ENCODE results near the gene TNPO1. TPM values are rescaled to one million over a fixed set of nuclear protein-coding genes. Genes with fewer than 3 reads are reported as not detected.

Gene TNPO1
- total and polyA plus RNA-seq, 10 of the 15 experiments (the other 5 are each of a cell fraction or from before 2014, with no cell fraction given), result 18.1 to 123 (median 79.2) TPM

DNA sequence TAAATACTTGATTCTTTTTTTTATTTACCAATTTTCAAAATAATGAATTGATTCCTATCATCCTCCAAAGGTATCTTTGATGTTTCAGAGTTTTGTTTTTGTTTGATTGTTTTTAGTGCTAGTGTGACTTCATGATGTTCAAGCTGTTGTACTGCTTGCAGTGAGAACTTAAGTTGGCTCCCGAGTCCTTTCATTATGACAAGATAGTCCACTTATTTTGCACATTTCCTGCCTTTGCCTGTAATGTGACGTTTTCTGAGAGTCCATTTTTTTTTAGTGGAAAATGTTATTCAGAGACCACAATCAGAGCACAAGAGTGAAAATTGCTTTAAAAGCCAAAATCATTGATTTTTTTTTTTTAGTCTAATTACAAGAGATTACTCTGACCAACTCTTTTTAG, 79.3 kb downstream of the TNPO1 start:
- no peak overlapping the region for H2AFZ ChIP-seq (ENCODE audit: control insufficient read depth, low read depth, low read length)
- WGBS (ENCODE audit: insufficient coverage, insufficient replicate concordance, low lambda C conversion rate, missing lambda C conversion rate), result 17% methylated on average over 2 of the region's 2 CpGs
- H3K9me3 ChIP-seq (replicated peaks; ENCODE audit: control insufficient read depth, insufficient read depth, low read length), result no peaks in the 10 kb centered on the region
- no peak overlapping the region for H3K4me2 ChIP-seq (ENCODE audit: control insufficient read depth, insufficient read depth)
- ATAC-seq, result no peak
- TF ChIP-seq, protein P1, sequence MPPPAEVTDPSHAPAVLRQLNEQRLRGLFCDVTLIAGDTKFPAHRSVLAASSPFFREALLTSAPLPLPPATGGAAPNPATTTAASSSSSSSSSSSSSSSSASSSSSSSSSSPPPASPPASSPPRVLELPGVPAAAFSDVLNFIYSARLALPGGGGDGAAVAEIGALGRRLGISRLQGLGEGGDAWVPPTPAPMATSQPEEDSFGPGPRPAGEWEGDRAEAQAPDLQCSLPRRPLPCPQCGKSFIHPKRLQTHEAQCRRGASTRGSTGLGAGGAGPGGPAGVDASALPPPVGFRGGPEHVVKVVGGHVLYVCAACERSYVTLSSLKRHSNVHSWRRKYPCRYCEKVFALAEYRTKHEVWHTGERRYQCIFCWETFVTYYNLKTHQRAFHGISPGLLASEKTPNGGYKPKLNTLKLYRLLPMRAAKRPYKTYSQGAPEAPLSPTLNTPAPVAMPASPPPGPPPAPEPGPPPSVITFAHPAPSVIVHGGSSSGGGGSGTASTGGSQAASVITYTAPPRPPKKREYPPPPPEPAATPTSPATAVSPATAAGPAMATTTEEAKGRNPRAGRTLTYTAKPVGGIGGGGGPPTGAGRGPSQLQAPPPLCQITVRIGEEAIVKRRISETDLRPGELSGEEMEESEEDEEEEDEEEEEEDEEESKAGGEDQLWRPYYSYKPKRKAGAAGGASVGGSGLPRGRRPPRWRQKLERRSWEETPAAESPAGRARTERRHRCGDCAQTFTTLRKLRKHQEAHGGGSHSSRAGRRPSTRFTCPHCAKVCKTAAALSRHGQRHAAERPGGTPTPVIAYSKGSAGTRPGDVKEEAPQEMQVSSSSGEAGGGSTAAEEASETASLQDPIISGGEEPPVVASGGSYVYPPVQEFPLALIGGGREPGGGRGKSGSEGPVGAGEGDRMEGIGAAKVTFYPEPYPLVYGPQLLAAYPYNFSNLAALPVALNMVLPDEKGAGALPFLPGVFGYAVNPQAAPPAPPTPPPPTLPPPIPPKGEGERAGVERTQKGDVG (CRISPR knock-in tag; IDR thresholded peaks at IDR 0.05), result no peak
- TF ChIP-seq ZNF622 (IDR thresholded peaks at IDR 0.05) (no peak), SMC3 (IDR thresholded peaks at IDR 0.05; ENCODE audit: borderline replicate concordance, low read length) (no peak), ZNF384 (IDR thresholded peaks at IDR 0.05; ENCODE audit: borderline replicate concordance, low read depth, low read length) (no peak), MEF2A (IDR thresholded peaks at IDR 0.05; ENCODE audit: insufficient read depth, low read depth, low read length) (no peak), POLR2A (IDR thresholded peaks at IDR 0.05; ENCODE audit: low read depth, low read length) (no peak)
- TF ChIP-seq, protein P2, sequence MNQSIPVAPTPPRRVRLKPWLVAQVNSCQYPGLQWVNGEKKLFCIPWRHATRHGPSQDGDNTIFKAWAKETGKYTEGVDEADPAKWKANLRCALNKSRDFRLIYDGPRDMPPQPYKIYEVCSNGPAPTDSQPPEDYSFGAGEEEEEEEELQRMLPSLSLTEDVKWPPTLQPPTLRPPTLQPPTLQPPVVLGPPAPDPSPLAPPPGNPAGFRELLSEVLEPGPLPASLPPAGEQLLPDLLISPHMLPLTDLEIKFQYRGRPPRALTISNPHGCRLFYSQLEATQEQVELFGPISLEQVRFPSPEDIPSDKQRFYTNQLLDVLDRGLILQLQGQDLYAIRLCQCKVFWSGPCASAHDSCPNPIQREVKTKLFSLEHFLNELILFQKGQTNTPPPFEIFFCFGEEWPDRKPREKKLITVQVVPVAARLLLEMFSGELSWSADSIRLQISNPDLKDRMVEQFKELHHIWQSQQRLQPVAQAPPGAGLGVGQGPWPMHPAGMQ (IDR thresholded peaks at IDR 0.05; ENCODE audit: borderline replicate concordance), result no peak
- H3K79me2 ChIP-seq (ENCODE audit: control insufficient read depth, insufficient read depth, low read length), result no peaks in the 10 kb centered on the region
- POLR2A ChIA-PET, result interaction anchor here (0.5 kb wide), 1 partner anchor 10 kb away, joined by 6 read pairs; no protein-coding TSS in a partner anchor
- peaks cover 4 to 38% of the 10 kb centered on the region in 2 experiments for H3K36me3 ChIP-seq (ENCODE audit: control insufficient read depth in 2 of 2, insufficient read depth in 2 of 2, low read length in 1 of 2)
- H3K27ac ChIP-seq (ENCODE audit: control insufficient read depth, insufficient read depth), result no peak overlapping the region
- H3K9ac ChIP-seq (ENCODE audit: control insufficient read depth, insufficient read depth, low read length), result no peak overlapping the region
- intact Hi-C loops (cut with micrococcal nuclease; ENCODE audit: unreplicated experiment), result no loop called here
- H3K4me1 ChIP-seq (ENCODE audit: control insufficient read depth, insufficient read depth, low read length), result no peaks in the 10 kb centered on the region
- no peak for DNase-seq (ENCODE audit: low read depth, low spot score)
- CTCF ChIA-PET, result no interaction called here
- RAD21 ChIA-PET (ENCODE audit: unreplicated experiment), result no interaction called here
- no peak for FAIRE-seq
- H3K4me3 ChIP-seq, result no peak overlapping the region
- SMC1A ChIA-PET (ENCODE audit: uncharacterized antibody, unreplicated experiment), result no interaction called here
- H4K20me1 ChIP-seq (ENCODE audit: control insufficient read depth, insufficient read depth), result no peaks in the 10 kb centered on the region
- no peaks in the 10 kb centered on the region for H3K27me3 ChIP-seq (replicated peaks in 1 of 2; ENCODE audit: control insufficient read depth in 2 of 2, insufficient read depth in 2 of 2, low read length in 1 of 2)
- in situ Hi-C loops (cut with MboI), result no loop called here
- BruUV-seq (replicated peaks), result no TSS peak

Data from GM12878 (cell line).